NCI-H82 (cell line): ENCODE data around the gene SKOR2.

ENCODE experiments used
- DNase-seq: peaks from one replicate; lab custom pipeline; 2025; lab: John Stamatoyannopoulos, UW

SKOR2 gene, protein sequence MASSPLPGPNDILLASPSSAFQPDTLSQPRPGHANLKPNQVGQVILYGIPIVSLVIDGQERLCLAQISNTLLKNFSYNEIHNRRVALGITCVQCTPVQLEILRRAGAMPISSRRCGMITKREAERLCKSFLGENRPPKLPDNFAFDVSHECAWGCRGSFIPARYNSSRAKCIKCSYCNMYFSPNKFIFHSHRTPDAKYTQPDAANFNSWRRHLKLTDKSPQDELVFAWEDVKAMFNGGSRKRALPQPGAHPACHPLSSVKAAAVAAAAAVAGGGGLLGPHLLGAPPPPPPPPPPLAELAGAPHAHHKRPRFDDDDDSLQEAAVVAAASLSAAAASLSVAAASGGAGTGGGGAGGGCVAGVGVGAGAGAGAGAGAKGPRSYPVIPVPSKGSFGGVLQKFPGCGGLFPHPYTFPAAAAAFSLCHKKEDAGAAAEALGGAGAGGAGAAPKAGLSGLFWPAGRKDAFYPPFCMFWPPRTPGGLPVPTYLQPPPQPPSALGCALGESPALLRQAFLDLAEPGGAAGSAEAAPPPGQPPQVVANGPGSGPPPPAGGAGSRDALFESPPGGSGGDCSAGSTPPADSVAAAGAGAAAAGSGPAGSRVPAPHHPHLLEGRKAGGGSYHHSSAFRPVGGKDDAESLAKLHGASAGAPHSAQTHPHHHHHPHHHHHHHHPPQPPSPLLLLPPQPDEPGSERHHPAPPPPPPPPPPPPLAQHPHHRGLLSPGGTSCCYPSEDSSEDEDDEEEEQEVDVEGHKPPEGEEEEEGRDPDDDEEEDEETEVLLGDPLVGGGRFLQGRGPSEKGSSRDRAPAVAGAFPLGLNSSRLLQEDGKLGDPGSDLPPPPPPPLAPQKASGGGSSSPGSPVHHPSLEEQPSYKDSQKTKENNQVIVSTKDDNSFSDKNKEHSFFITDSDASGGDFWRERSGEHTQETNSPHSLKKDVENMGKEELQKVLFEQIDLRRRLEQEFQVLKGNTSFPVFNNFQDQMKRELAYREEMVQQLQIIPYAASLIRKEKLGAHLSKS

DNA sequence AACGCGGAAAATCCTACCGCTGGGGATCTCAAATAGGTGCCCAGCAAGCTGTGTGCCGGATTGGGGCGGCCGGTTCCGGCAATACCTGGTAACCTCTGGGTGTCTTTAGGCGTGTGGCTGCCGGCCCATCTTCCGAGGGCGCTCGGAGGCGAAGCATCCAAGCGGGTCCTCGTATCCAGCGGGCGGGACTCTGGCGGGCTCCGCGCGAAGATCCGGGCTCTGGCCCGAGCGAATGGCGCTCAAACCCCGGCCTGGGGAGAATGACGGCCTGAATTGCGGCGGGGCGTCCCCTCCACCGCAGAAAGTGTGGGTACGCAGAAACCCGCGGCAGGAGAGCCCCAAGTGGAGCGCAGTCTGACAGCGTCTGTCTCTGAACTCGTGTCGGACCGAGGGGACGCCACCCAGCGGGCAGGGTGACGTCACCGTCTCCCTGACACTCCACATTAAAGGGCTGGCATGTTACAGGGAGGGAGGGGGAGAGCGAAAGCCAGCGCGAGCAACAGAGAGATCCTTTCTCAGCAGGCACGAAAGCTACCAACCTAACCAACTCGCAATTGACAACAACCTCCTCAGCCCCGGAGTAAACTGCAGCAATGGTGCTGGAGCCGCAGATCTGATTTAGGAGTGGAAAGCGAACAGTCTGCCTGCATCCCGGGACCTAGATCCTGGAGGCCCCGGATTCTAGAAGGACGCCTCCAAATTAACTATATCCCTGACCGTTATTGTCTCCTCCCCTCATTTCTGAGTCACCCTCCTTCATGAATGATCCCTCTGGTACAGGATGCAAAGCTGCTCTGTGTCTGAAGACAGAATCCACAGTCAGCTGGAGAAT, at the start of gene SKOR2:
Gene SKOR2 (minus strand): TSS at position 372 of the 832 bp plus-strand sequence. CDS start 2,477 bp downstream, outside the sequence.
- peak; percentile 56 for DNase-seq

DNA sequence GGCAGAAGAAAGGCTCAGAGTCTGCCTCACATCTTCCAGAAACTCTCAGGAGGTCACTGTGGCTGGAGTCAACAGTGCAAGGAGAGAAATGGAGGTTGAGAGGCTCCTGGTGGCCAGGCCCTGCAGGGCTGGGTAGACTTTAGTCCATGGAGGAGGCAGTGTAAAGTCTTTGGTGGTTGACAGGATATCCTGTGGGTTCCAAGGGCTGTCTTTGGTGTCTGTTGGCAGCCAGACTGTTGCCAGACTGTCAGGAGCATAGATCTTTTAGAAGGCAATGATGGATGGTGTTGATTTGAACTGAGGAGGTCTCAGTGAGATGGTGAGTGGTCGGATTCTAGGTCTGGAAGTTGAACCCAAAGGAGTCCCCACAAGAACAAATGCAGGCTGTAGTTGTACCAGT, 45.0 kb upstream of the SKOR2 start:
- no peak for DNase-seq

DNA sequence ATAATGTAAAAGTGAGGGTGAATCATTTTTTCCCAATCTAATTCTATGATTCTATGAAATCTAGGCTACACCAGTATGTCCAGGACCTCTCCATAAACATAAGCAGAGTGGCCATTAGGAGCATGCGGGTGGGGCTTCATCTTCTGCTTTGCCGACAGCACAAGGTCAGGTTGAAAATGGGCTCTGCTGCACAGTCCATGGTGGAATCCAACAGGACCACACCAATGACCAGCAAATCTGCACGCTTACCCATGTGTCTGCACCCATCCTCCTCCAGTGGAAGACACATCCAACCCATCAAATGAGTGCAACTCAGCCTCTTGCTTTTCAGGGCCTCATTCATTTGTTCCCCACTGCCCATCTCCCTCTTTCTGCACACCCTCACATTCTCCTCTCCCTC, 43.3 kb upstream of the SKOR2 start:
- no peak for DNase-seq

DNA sequence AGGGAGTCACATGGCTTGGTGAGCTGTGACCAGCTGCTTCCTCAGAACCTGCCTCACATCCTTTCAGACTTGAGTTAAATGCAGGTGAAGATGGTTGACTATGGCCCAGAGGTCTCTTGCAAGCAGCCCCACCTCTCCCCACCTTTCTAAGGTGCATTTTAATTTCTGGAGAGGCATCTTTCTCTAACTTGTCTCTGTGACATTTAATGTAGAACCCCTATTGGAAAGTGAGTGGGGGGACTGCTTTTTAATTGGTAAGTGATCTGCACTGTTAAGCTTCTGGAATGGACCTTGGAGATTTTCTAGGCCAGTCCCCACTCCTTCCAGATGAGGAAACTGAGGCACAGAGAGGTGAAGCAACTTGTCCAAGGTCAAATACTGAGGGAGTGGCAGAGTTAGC, 37.3 kb upstream of the SKOR2 start:
- no peak for DNase-seq

DNA sequence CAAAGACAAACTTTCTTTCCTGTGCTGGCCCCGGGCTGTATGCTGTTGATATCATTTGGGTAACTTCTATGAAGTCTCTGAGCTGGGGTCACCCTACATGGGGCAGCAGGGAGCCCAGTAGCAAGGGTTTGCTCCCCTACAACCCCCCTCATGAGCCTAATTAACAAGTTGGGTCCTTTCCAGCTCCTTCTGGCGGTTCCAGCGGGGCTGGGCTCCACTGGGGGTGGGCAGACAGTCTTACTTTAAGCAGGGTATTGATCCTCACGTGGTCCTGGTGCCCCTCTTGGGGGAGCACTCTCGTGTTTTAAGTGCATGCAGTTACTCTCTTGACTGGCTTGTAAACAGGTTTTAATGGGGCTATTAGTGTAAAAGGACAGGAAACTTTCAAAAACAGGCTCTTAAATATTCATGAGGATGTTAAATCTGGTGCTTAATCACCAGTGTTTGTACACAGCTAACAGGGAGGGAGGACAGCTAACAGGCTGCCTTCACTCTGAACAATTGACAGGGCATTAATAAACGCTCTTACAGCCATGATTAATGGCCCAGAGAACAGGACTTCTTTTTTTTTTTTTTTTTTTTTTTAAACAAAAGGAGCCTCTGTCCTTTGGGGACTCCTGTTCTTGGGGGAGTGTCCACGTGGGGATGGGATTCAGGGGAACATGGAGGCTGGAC, 36.6 kb upstream of the SKOR2 start:
- no peak for DNase-seq

DNA sequence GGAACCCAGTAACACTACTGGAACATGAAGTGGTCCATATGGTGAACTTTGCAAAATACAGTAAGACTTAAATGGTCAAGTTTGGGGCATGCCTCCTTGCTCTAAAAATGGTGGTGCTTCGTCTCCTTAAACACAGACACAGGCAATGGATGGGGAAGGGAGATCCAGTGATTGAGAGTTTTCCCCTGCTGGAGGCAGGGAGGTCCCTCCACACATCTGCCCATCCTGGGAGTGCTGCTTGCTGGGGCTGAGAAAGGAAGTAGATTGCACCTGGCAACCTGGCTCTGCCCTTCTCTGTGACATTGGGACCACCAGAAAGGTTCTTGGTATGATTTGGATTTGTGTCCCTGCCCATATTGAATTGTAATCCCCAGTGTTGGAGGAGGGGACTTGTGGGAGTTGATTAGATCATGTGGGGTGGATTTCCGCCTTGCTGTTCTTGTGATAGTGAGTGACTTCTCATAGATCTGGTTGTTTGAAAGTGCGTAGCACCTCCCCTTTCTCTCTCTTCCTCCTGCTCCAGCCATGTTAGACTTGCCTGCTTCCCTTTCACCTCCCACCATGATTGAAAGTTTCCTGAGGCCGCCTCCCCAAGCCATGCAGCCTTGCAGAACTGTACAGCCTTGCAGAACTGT, 35.4 kb upstream of the SKOR2 start:
- DNase-seq, result peak; percentile 14

DNA sequence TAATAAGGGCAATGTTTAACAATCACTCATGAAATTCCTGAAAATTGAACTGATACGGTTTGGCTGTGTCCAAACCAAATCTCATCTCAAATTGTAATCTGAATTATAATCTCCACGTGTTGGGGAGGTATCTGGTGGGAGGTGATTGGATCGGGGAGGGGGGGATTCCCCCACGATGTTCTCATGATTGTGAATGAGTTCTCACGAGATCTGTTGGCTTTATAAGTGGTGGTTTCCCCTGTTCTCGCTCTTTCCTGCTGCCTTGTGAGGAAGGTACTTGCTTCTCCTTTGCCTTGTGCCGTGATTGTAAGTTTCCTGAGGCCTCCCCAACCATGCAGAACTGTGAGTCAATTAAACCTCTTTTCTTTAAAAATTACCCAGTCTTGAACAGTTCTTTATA, 34.0 kb upstream of the SKOR2 start:
- no peak for DNase-seq

DNA sequence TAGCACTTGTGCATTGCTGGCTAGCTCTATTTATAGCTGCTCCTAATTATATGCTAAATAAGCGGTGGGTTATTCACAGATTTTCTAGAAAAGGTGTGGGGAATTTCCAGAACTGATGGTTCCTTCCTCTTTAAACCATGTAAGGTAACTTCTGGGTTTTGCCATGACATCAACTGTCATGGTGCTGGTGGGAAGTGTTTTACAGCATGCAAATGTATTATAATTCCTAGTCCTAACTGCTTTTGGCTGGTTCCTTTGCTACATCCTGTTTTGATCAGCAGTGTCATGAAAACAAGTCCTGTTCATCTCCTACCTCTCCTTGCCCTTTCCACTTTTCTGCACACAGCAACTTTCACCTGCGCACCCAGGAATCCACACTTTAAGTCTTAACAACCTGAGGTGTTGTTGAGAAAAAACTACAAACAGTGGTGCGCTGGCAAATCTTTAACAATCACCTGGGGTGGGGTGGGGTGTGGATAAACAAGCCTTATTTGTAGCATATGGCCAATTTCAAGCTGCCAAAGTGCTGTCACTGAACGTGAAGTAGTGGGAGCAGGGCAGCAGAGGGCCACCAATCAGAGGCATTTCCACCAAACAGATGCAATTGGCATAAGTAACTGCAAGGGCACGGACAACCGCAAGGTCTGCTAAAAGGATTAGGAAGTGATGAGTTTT, 33.4 kb upstream of the SKOR2 start:
- peak; percentile 24 for DNase-seq

DNA sequence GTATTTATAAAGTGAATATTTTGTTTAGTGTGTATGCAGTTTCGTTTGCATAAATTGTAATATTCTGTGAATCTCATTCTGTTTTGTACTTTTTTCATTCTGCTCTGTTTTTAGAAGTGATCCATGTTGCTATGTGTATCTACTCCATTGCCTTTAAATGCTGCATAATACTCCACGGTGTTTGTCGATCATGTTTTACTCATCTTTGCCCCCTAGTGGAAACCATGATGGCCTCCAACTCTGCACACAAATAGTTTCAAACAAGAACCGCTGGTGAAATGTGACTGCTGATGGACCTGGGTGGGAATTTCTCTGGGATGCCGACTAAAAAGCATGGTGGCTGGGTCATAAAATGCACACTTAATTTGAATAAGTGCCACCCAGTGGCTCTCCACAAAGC, 32.0 kb upstream of the SKOR2 start:
- DNase-seq, result peak; percentile 65

DNA sequence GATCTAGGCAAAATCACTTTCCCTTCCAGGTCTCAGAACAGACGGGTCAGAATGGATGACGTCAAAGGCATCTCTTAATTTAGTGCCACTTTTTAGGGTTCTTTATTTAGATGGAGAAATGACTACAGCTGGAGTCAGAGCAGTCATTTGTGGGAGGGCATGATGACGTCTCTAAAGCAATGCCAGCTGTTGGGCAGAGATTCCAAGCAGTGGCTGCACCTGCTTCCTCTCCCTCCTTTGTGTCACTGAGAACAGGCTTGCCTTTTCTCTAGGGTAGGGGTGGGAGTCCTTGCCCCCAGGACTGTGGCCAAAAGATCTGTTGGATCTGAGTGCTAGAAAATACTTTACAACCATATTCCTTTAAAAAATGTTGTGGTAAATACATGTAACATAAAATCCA, 28.7 kb upstream of the SKOR2 start:
- no peak for DNase-seq

DNA sequence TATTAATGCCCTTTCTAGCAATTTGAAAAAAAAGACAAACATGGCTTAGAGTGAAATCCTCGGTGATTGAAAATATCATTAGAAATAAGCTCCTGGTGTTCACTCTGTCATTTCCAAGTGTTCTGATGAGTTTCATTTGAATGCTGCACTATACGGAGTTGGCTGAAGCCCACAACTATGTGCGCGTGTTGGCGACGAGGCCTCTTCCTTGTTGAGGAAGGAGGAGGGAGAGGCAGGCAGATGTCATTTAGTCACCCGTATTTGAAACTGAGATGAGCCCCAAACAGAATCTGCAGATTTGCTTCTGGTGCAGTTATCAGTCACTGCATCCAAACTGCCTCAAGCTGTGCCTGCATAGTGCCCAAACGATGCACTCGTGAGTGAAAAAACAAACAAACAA, 23.5 kb upstream of the SKOR2 start:
- no peak for DNase-seq

DNA sequence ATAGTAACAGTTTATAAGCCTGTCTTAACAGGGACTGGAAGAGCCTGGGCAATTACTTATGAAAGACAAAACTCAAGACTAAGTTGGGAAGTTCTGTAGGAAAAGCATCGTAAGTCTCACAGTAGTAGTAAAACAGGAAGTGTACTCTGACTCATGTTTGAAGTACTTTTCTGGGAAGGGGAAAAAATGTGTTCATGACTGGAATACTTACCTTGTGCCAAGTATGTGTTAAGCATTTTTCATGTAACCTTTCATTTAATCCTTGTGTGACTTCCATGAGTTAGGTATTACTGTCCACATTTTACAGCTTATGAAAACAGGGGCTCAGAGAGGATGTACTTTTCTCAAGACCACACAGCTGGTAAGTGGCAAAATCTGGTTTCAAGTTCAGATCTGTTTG, 13.7 kb upstream of the SKOR2 start:
- no peak for DNase-seq

DNA sequence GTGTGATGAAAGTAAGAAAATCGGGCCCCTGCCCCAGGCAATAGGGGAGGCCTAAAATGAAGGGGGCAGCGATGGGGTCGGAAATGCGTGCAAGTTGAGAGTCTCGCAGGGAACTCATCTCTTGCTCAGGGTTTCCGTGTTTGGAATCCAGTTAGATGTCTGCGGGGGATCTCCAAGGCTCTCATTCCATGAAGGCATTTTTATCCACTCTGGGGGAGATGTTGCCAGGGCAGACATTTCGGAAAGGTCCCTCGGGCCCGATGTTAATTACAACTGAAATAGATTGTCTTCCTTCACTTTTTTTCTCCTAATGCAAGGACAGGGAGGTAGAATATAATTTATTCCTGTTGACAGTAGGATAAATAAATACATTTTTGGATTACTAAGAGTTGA, 12.8 kb upstream of the SKOR2 start:
- no peak for DNase-seq

DNA sequence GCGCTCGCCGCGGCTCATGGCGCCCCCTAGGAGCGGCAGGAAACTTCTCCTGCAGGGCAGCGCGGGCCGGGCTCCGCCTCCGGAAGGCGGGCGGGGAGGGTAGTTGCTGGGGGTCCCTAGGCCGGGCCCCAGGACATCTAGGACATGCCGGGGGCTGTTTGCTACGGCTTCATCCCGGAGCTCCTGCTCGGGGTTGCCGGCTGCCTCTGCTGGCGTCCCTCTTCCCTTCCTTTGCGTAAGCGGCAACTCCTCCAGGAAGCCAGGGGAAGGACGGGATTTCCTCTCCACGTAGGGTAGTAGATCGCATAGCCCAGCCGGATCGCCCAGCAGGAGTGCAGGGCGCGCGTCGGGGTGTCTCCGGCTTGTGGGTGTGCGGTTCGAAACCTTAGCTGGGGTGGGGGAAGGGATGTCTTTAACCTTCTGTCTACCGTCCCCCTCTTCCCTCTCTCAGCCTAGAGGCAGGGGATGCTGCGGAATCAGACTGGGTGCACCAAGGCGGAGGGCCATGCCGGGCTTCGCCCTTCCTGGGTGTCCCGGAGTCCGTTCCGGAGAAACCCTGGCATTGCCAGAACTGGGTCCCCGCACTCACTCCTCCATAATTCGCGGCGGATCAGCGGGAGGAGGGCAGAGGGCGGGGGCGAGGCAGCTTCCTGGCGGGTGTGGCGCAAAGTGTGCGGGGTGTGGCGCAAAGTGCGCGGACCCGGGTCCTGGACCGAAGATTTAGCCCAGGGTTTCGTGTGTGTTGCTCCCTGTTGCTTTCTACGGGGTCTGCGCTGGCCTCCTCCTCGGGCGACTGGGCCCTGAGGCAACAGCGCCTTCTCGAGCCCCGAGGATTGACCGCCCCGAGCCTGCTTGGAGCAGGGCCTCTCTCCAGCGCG, 12.2 kb upstream of the SKOR2 start:
- peak; percentile 11 for DNase-seq

DNA sequence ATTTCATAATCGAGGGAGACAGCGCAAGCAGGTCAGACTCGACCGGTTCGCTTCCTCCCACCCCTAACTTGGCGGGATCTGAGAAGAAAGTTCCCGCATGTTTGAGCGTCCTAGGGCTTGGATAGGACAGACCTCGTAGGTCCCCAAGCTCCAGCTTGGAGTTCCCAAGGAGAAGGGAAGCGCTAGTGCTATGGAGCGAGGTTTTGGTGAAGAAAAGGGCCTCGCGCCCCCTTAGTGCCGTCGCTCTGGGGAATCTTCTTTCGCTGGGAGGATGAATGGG, 11.6 kb upstream of the SKOR2 start:
- DNase-seq, result no peak

DNA sequence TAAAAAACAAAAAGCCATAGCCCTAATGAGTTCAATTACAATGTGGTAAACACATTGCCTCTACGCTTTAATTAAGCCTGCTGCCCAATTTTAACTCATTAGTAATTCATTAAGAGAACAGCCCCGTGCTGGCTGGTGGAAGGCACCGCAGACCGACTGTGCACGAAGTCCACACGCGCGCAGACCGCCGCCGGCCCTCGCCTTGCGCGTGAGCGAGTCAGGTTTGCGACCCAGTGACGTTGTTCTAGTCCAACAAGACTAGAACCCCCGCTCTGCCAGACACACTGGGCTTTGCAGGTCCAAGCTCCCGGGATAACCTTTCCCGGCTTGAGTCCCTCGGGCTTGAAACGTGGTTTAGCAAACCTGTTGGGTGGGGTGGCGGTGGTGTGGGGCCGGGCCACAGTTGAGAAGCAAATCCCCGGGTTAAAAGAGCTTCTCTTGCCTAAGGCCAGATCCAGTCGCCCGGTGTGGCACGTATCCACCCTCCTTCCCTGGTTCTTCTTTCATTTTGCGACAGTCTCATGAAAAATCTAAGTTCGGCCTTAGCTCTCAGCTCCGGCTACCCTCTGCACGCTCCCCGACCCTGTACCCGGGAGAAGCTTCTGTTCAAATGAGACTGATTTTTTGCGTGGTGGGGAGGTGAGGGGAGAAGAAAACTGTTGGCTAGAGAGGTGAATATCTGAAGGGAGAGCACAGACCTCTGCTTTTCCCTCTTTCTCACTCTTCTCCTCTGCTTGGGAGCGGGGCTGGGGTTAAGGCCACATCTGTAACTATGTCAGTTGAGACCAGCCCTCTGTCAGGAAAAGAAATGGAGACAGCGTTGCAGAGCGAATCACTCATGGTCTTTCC, 11.1 kb upstream of the SKOR2 start:
- DNase-seq, result no peak

DNA sequence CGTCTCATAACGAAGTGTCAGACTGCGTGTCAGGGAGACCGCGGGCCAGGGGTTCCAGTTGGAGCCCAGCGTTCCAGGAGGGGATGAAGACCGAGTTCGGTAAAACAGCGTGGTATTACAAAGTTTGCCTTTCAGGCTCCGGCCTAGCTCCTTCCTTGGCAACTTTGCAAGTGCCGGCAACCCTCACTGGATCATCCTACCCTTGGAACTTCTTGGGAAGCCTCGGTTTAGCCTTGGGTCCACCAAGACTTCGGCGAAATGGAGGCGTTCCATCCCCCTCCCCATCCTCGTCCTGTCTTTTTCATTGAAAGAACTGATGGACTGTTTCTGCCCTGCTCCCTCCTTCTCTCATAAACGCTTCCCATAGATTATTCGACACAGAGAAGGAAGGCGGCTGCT, 10.4 kb upstream of the SKOR2 start:
- no peak for DNase-seq

DNA sequence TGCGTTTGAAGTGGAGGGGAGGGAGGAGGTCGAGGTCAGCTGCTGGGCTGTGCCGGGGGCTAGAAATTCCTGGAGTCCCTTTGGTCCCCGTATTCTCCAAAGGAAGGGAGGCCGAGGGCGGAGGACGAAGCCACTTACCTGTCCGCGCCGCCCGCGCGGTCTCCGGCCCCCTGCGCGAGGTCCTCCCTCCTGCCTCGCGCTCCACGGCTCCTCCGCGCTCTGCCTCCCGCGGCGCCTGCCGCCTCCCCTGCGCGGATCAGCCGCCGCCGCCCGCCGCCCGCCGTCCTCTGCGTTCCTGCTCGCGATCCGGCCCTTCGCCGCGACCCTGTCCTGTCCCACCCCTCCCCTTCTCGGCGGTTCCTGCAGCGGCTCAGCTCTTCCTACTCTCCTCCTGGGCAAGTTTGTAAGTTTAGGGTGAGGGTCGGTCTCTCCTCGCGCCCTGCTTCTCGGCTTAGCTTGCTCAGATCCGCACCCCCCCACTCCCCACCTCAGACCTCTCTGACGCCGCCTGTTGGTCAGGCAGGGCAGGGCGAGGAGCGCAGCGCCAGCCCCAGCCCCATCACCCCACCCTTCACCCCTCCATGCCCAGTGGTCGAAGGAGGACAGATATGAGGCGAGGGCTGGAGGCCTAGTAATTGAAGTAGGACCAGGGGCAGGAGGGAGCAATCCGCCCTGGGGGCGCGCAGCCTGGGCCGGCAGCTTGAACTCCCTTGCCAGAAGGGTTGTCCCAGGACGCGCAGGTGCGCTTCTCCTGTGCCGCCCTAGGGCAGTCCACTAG, 9.7 kb upstream of the SKOR2 start:
- DNase-seq, result peak; percentile 70
